GM23248 (cell line): ENCODE results near the gene CLPTM1L. TPM values are rescaled to one million over a fixed set of nuclear protein-coding genes. Genes with fewer than 3 reads are reported as not detected.

Experiments used
- DNase-seq: peaks from one replicate; pipeline ENCODE4 v3.0.0-alpha.2; 2015
- H2AFZ ChIP-seq: fragments of 200-600 bp; sonication (generic); 2 replicates; pipeline ENCODE4 v1.6.1; 2016; ENCODE audit warnings: antibody characterized with exemption
- H3F3A ChIP-seq: fragments of 200-600 bp; sonication (generic); 2 replicates; pipeline ENCODE4 v1.6.1; 2016; ENCODE audit warnings: mild to moderate bottlenecking, antibody characterized with exemption, mixed run types; ENCODE audit not compliant: insufficient read depth
- H3K27ac ChIP-seq: fragments of 200-600 bp; sonication (generic); 2 replicates; pipeline ENCODE4 v1.5.1; 2016; ENCODE audit warnings: mild to moderate bottlenecking
- H3K27me3 ChIP-seq: fragments of 200-600 bp; sonication (generic); replicated peaks from 2 replicates; pipeline ENCODE4 v1.6.1; 2016; ENCODE audit warnings: mild to moderate bottlenecking; ENCODE audit not compliant: insufficient read depth
- H3K36me3 ChIP-seq: fragments of 200-600 bp; sonication (generic); 2 replicates; pipeline ENCODE4 v1.6.1; 2016; ENCODE audit warnings: low read depth, mild to moderate bottlenecking
- H3K4me1 ChIP-seq: fragments of 200-600 bp; sonication (generic); 2 replicates; pipeline ENCODE4 v1.6.1; 2016; ENCODE audit warnings: mild to moderate bottlenecking; ENCODE audit not compliant: insufficient read depth
- H3K4me2 ChIP-seq: fragments of 200-600 bp; sonication (generic); one replicate; pipeline ENCODE4 v1.6.1; 2016; ENCODE audit warnings: mild to moderate bottlenecking; ENCODE audit not compliant: unreplicated experiment
- H3K4me3 ChIP-seq: fragments of 200-600 bp; sonication (generic); 2 replicates; pipeline ENCODE4 v1.5.1; 2016; ENCODE audit warnings: mild to moderate bottlenecking
- H3K79me2 ChIP-seq: fragments of 200-600 bp; sonication (generic); 2 replicates; pipeline ENCODE4 v1.6.1; 2016; ENCODE audit warnings: mild to moderate bottlenecking; ENCODE audit not compliant: insufficient read depth
- H3K9ac ChIP-seq: fragments of 200-600 bp; sonication (generic); 2 replicates; pipeline ENCODE4 v1.6.1; 2016; ENCODE audit warnings: mild to moderate bottlenecking
- H3K9me2 ChIP-seq: fragments of 200-600 bp; sonication (generic); 2 replicates; pipeline ENCODE4 v1.6.1; 2016; ENCODE audit warnings: mixed run types, mild to moderate bottlenecking, moderate library complexity; ENCODE audit not compliant: insufficient read depth
- H3K9me3 ChIP-seq: fragments of 200-600 bp; sonication (generic); one replicate; pipeline ENCODE4 v1.6.1; 2017; ENCODE audit warnings: low read depth
- H4K20me1 ChIP-seq: fragments of 200-600 bp; sonication (generic); 2 replicates; pipeline ENCODE4 v1.6.0; 2016; ENCODE audit not compliant: insufficient read depth
- EZH2 ChIP-seq: fragments of 200-600 bp; sonication (generic); IDR thresholded peaks from 2 replicates; pipeline ENCODE4 v1.6.1; 2018; ENCODE audit warnings: antibody characterized with exemption, mild to moderate bottlenecking; ENCODE audit not compliant: insufficient read depth, poor library complexity, severe bottlenecking
- EZH2phosphoT487 ChIP-seq: fragments of 200-600 bp; sonication (generic); IDR thresholded peaks from 2 replicates; pipeline ENCODE4 v1.6.1; 2018; ENCODE audit warnings: antibody characterized with exemption, moderate library complexity, mild to moderate bottlenecking, low read depth; ENCODE audit not compliant: insufficient read depth
- WGBS, 2 experiments: methylation state at CpG; one replicate each; pipeline ENCODE4 v1.1.6; 2015 to 2017; ENCODE audit warnings: low lambda C conversion rate in 2 of 2, low coverage in 1 of 2; ENCODE audit errors: missing lambda C conversion rate in 2 of 2; 5-methylcytosine and 5-hydroxymethylcytosine counted together
- in situ Hi-C: fragments of 300-500 bp; cut with MboI; formaldehyde crosslinking; loops from 2 replicates; pipeline ENCODE4 v1.15.0; 2020
- polyA plus RNA-seq: library from polyadenylated mRNA; unstranded; fragments of >200 nt; fragmentation: Nextera tagmentation; extraction: Ambion mirVana; gene quantifications from 2 replicates; pipeline ENCODE4 v1.2.1, GENCODE V29; 2016
- total RNA-seq: library from RNA; depleted of rRNA; stranded (reverse); fragments of >200 nt; shearing (Covaris generic); gene quantifications from 2 replicates; pipeline ENCODE4 v1.2.3, GENCODE V29; 2014

Gene CLPTM1L
- total and polyA plus RNA-seq, 2 experiments from 2014 or later = 25.6 to 135 TPM

DNA sequence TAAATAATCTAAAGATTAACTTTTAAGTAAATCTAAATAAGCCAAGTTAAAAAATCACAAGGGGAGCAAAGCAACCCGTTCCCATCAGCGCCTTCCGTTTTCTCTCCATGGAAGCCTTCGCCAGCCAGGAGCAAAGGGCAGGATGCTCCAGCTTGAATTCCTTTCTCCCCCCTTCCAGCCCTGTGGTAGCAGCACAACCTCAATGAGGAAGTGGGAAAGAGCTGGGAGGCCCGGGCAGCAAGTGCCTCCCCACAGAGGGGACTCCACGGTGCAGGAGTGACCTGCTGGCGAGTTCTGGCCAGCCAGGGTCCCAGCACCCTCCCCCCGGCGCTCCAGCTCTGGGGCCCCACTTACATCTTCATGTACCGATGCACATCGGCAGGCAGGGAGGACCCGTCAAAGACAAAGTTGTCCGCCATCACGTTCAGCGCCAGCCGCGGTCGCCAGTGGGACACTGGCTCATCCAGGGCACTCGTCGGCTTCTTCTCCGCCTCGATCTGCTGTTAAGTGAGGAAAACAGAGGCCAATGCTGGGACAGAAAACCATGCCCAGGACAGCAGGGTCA is 6.3 kb downstream of the CLPTM1L start:
- Histone ChIP-seq H3K27ac (no peak overlapping the region), H3K9me3 (no peaks in the 10 kb centered on the region), H3K36me3 (peaks cover 10% of the 10 kb centered on the region; the same call in 1 of the 2 replicates), H3K27me3 (no peaks in the 10 kb centered on the region), H3K4me3 (no peak overlapping the region), H3K9me2 (no peaks in the 10 kb centered on the region), H2AFZ (no peak overlapping the region), H3K4me1 (peaks cover 3% of the 10 kb centered on the region), H4K20me1 (no peaks in the 10 kb centered on the region), H3K9ac (no peak overlapping the region), H3F3A (no peaks in the 10 kb centered on the region), H3K4me2 (no peak overlapping the region), H3K79me2 (peaks cover 22% of the 10 kb centered on the region)
- in situ Hi-C loops = no loop called here
- TF ChIP-seq EZH2phosphoT487 = no peak
- no peak for TF ChIP-seq EZH2
- DNase-seq = no peak
- WGBS, 2 experiments = 91 to 94% methylated on average over 22 of the region's 22 CpGs

GRCh38 chr5:1338196-1338490 is 6.8 kb downstream of the CLPTM1L start:
- Histone ChIP-seq H3K27ac (no peak overlapping the region), H4K20me1 (no peaks in the 10 kb centered on the region), H3K9ac (no peak overlapping the region), H3K4me2 (no peak overlapping the region), H2AFZ (no peak overlapping the region), H3F3A (no peaks in the 10 kb centered on the region), H3K4me3 (no peak overlapping the region), H3K4me1 (no peaks in the 10 kb centered on the region), H3K36me3 (peaks cover 14% of the 10 kb centered on the region; the same call in 1 of the 2 replicates), H3K9me2 (no peaks in the 10 kb centered on the region), H3K9me3 (no peaks in the 10 kb centered on the region), H3K79me2 (peaks cover 21% of the 10 kb centered on the region), H3K27me3 (no peaks in the 10 kb centered on the region)
- no peak for DNase-seq
- in situ Hi-C loops = no loop called here
- TF ChIP-seq EZH2phosphoT487 = no peak
- no peak for TF ChIP-seq EZH2
- 85 to 89% methylated on average over 12 of the region's 12 CpGs for WGBS, 2 experiments

DNA sequence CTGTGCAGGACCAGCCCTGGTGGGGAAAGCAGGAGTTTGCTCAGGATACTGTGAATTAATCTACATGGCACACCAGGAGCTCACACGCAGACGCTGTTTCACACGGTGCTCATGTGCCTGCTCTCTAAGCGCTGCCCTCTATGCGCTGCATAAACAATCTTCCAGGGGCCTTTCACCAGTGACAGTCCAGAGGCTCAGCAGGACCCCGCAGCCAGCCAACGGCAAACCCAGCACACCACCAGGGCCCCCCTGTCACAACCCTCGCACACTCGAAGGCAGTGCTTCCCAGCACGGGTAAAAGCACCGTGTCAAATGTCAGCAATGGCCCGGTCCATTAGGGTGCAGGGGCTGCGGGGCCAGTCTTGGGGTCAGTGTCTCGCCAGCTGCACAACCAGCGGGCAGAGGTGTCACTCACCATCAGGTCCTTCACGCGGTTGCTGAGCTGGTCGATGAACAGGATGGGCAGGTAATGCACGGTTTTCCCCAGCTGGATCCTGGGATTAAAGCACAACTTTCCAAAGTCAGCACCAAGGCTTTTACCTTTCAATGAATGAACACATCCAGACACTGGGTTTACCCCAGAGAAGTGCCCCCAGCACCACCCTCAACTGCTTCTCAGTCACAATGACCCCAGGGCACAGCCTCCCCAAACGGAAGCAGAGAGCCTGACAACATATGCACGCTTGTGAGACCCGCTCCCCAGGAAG is 7.3 kb downstream of the CLPTM1L start:
- DNase-seq = no peak
- Histone ChIP-seq H4K20me1 (no peaks in the 10 kb centered on the region), H3K36me3 (peaks cover 17% of the 10 kb centered on the region; the same call in 1 of the 2 replicates), H3K27me3 (no peaks in the 10 kb centered on the region), H3K4me1 (no peaks in the 10 kb centered on the region), H2AFZ (no peak overlapping the region), H3F3A (0 out of 2 replicates have a peak, but pooled peaks cover 1% of the 10 kb centered on the region), H3K27ac (no peak overlapping the region), H3K9me2 (no peaks in the 10 kb centered on the region), H3K4me2 (no peak overlapping the region), H3K79me2 (peaks cover 16% of the 10 kb centered on the region), H3K9me3 (no peaks in the 10 kb centered on the region), H3K9ac (no peak overlapping the region), H3K4me3 (no peak overlapping the region)
- WGBS, 2 experiments = 98% methylated on average over 22 of the region's 22 CpGs
- in situ Hi-C loops = no loop called here
- no peak for TF ChIP-seq EZH2
- TF ChIP-seq EZH2phosphoT487 = no peak

DNA sequence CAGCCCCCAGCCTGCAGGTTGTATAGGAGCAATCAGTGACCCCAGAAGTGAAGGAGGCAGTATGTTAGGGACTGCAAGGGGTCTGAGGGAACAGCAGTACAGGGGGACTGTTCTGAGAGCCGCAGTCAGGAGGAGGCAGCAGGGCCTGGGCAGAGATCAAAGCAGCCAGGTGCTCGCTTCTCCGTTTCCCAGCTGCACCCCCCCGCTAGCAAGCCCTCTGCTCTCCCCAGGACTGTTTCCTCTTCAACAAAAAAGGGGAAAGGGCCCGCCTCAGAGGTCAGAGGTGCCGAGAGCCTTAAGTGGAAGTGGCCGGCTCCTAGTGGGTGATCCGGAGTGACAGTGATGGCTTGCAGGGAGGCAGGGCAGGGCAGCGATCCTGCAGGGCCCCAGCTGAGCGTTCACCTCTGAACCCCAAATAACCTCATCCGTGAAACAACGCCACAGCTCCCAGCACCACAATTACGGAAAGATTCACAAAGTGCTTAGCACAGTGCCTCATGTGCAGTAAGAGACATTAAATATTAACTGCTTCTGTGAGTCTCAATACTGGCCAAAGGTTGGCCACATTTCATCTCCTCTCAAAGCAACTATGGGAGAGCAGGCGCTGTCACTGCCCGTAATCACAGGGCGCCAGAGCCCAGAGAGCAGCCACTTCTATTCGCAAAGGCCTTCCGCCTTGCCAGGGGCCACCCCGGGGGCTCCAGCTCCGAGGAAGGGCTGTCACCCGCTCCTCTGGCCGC is 8.0 kb downstream of the CLPTM1L start:
- no peaks in the 10 kb centered on the region for H3K27me3 ChIP-seq
- in situ Hi-C loops = no loop called here
- no peak overlapping the region for H3K27ac ChIP-seq
- WGBS, 2 experiments = 71 to 78% methylated on average over 22 of the region's 22 CpGs
- H3K9me3 ChIP-seq = no peaks in the 10 kb centered on the region
- TF ChIP-seq EZH2 = no peak
- TF ChIP-seq EZH2phosphoT487 = no peak
- no peak overlapping the region for H2AFZ ChIP-seq
- no peak for DNase-seq
- no peaks in the 10 kb centered on the region for H3K9me2 ChIP-seq
- H3K79me2 ChIP-seq = 0 out of 2 replicates have a peak, but pooled peaks cover 11% of the 10 kb centered on the region
- H3K36me3 ChIP-seq = peaks cover 21% of the 10 kb centered on the region; the same call in 1 of the 2 replicates
- 0 out of 2 replicates have a peak, but pooled peaks cover 6% of the 10 kb centered on the region for H3F3A ChIP-seq
- H3K9ac ChIP-seq = no peak overlapping the region
- H4K20me1 ChIP-seq = no peaks in the 10 kb centered on the region
- H3K4me3 ChIP-seq = no peak overlapping the region
- no peak overlapping the region for H3K4me2 ChIP-seq
- no peaks in the 10 kb centered on the region for H3K4me1 ChIP-seq
